H9 (cell line): ENCODE measurements around the gene HOXC13. TPM values are rescaled to one million over a fixed set of nuclear protein-coding genes. Genes with fewer than 3 reads are reported as not detected.
A peak's percentile ranks its signal among the peaks of the same experiment; 100 is the strongest.

ENCODE experiments used
- DNase-seq: peaks from one replicate; pipeline ENCODE4 v3.0.0-alpha.2; 2017
- H2AFZ ChIP-seq: one replicate; pipeline ENCODE4 v1.6.1; 2013; ENCODE audit warnings: mild to moderate bottlenecking, low read length, control low read depth, moderate library complexity
- H2AK5ac ChIP-seq: 2 replicates; pipeline ENCODE4 v1.6.1; 2013; ENCODE audit warnings: low read length, control low read depth, mixed read lengths; ENCODE audit not compliant: insufficient read length
- H2BK120ac ChIP-seq: one replicate; pipeline ENCODE4 v1.6.1; 2013; ENCODE audit warnings: low read depth, mild to moderate bottlenecking, low read length, control low read depth, inconsistent platforms; ENCODE audit not compliant: poor library complexity, severe bottlenecking
- H2BK12ac ChIP-seq: 2 replicates; pipeline ENCODE4 v1.6.1; 2013; ENCODE audit warnings: low read length, control low read depth, mixed read lengths, low read depth; ENCODE audit not compliant: insufficient read length
- H2BK15ac ChIP-seq: 2 replicates; pipeline ENCODE4 v1.6.1; 2013; ENCODE audit warnings: low read depth, low read length, control low read depth
- H2BK20ac ChIP-seq: one replicate; pipeline ENCODE4 v1.6.1; 2013; ENCODE audit warnings: low read depth, mild to moderate bottlenecking, low read length, control low read depth, inconsistent platforms; ENCODE audit not compliant: poor library complexity, severe bottlenecking
- H2BK5ac ChIP-seq: 2 replicates; pipeline ENCODE4 v1.6.1; 2013; ENCODE audit warnings: low read length, control low read depth, mixed read lengths; ENCODE audit not compliant: insufficient read length
- H3K14ac ChIP-seq: 2 replicates; pipeline ENCODE4 v1.6.1; 2013; ENCODE audit warnings: low read length, control low read depth; ENCODE audit not compliant: insufficient read depth
- H3K18ac ChIP-seq: 2 replicates; pipeline ENCODE4 v1.6.1; 2013; ENCODE audit warnings: low read depth, mild to moderate bottlenecking, mixed read lengths, low read length, control low read depth; ENCODE audit not compliant: insufficient read length
- H3K23ac ChIP-seq: 2 replicates; pipeline ENCODE4 v1.6.1; 2013; ENCODE audit warnings: low read length, control low read depth, mixed read lengths, low read depth; ENCODE audit not compliant: insufficient read length
- H3K23me2 ChIP-seq: 2 replicates; pipeline ENCODE4 v1.6.1; 2013; ENCODE audit warnings: low read depth, mild to moderate bottlenecking, mixed read lengths, low read length, control low read depth; ENCODE audit not compliant: insufficient read length, poor library complexity, severe bottlenecking
- H3K27ac ChIP-seq: 2 replicates; pipeline ENCODE4 v1.5.1; 2013; ENCODE audit warnings: low read length, control low read depth, mixed read lengths, low read depth; ENCODE audit not compliant: insufficient read length
- H3K27me3 ChIP-seq: 2 replicates; pipeline ENCODE4 v1.6.1; 2013; ENCODE audit warnings: low read length, control low read depth, inconsistent platforms; ENCODE audit not compliant: insufficient read depth
- H3K4ac ChIP-seq: 2 replicates; pipeline ENCODE4 v1.6.1; 2013; ENCODE audit warnings: low read depth, mild to moderate bottlenecking, control low read depth, inconsistent platforms, low read length, moderate library complexity
- H3K4me1 ChIP-seq: 2 replicates; pipeline ENCODE4 v1.6.1; 2013; ENCODE audit warnings: low read length, control low read depth, inconsistent platforms; ENCODE audit not compliant: insufficient read depth
- H3K4me2 ChIP-seq: 2 replicates; pipeline ENCODE4 v1.6.1; 2013; ENCODE audit warnings: low read length, control low read depth, mixed read lengths; ENCODE audit not compliant: insufficient read length, insufficient read depth
- H3K56ac ChIP-seq: 2 replicates; pipeline ENCODE4 v1.6.1; 2013; ENCODE audit warnings: low read depth, mild to moderate bottlenecking, mixed read lengths, low read length, control low read depth; ENCODE audit not compliant: insufficient read length
- H3K79me1 ChIP-seq: 2 replicates; pipeline ENCODE4 v1.6.1; 2013; ENCODE audit warnings: low read depth, mild to moderate bottlenecking, moderate library complexity, low read length, control low read depth, inconsistent platforms; ENCODE audit not compliant: insufficient read depth, poor library complexity, severe bottlenecking
- H3K79me2 ChIP-seq: 2 replicates; pipeline ENCODE4 v1.6.1; 2013; ENCODE audit warnings: low read length, control low read depth, inconsistent platforms; ENCODE audit not compliant: insufficient read depth
- H3K9ac ChIP-seq: 2 replicates; pipeline ENCODE4 v1.6.1; 2013; ENCODE audit warnings: low read length, control low read depth, mixed read lengths; ENCODE audit not compliant: insufficient read length; ENCODE audit errors: extremely low read depth
- H3K9me3 ChIP-seq: one replicate; pipeline ENCODE4 v1.6.1; 2013; ENCODE audit warnings: low read depth, low read length, inconsistent platforms; ENCODE audit not compliant: control insufficient read depth
- H3T11ph ChIP-seq: one replicate; pipeline ENCODE4 v1.6.1; 2013; ENCODE audit warnings: mild to moderate bottlenecking, low read length, control low read depth, inconsistent platforms
- H4K20me1 ChIP-seq: one replicate; pipeline ENCODE4 v1.6.1; 2013; ENCODE audit not compliant: control insufficient read depth, insufficient read length, insufficient read depth
- H4K5ac ChIP-seq: 2 replicates; pipeline ENCODE4 v1.6.1; 2013; ENCODE audit warnings: low read depth, mild to moderate bottlenecking, mixed read lengths, low read length, control low read depth; ENCODE audit not compliant: insufficient read length
- H4K8ac ChIP-seq: replicated peaks from 2 replicates; pipeline ENCODE4 v1.6.1; 2013; ENCODE audit warnings: low read length, control low read depth, mixed read lengths, low read depth; ENCODE audit not compliant: insufficient read length
- H4K91ac ChIP-seq: 2 replicates; pipeline ENCODE4 v1.6.1; 2013; ENCODE audit warnings: low read depth, mild to moderate bottlenecking, moderate library complexity, mixed read lengths, low read length, control low read depth; ENCODE audit not compliant: insufficient read length
- H3K27ac Mint-ChIP-seq, 3 experiments: 2 replicates in 2 of 3; 3 replicates in 1 of 3; pipeline ENCODE4 v1.8.0; 2020 to 2021; ENCODE audit warnings: mixed read lengths in 3 of 3, mild to moderate bottlenecking in 1 of 3, moderate library complexity in 1 of 3
- H3K27me3 Mint-ChIP-seq: 2 replicates; pipeline ENCODE4 v1.8.0; 2021; ENCODE audit warnings: low read depth, mild to moderate bottlenecking, moderate library complexity, mixed read lengths
- H3K36me3 Mint-ChIP-seq, 3 experiments: 2 replicates in 2 of 3; 3 replicates in 1 of 3; pipeline ENCODE4 v1.8.0; 2020 to 2021; ENCODE audit warnings: low read depth in 3 of 3, mixed read lengths in 3 of 3; ENCODE audit not compliant: insufficient read depth in 1 of 3
- H3K4me1 Mint-ChIP-seq, 2 experiments: 2 replicates each; pipeline ENCODE4 v1.8.0; 2020; ENCODE audit warnings: mixed read lengths in 2 of 2
- H3K4me3 Mint-ChIP-seq, 2 experiments: 2 replicates in 1 of 2; 3 replicates in 1 of 2; pipeline ENCODE4 v1.8.0; 2020 to 2021; ENCODE audit warnings: mild to moderate bottlenecking in 2 of 2, mixed read lengths in 2 of 2, moderate library complexity in 1 of 2
- H3K9me3 Mint-ChIP-seq, 2 experiments: 2 replicates in 1 of 2; 3 replicates in 1 of 2; pipeline ENCODE4 v1.8.0; 2020; ENCODE audit warnings: mild to moderate bottlenecking in 2 of 2, mixed read lengths in 2 of 2, moderate library complexity in 1 of 2
- WGBS: extraction: QIAGEN DNeasy Blood & Tissue Kit; methylation state at CpG from one replicate; pipeline ENCODE4 v1.1.7; 2013; ENCODE audit warnings: missing lambda C conversion rate, low lambda C conversion rate, mixed read lengths; ENCODE audit not compliant: insufficient read length; ENCODE audit errors: extremely low coverage; 5-methylcytosine and 5-hydroxymethylcytosine counted together
- total RNA-seq: library from RNA; stranded (reverse); gene quantifications from 2 replicates; pipeline ENCODE4 v1.2.1, GENCODE V29; 2021
- TF ChIP-seq, protein P1 (sequence below): fragments of 200-600 bp; sonication (generic); conservative IDR thresholded peaks from 3 replicates; pipeline ENCODE4 v1.8.0; 2021; ENCODE audit warnings: antibody characterized with exemption, mild to moderate bottlenecking

The HOXC13 gene
- total RNA-seq, 1 experiment from 2014 or later, result not detected

- H2BK20ac ChIP-seq, result no peak overlapping the region
- H3K4me3 Mint-ChIP-seq, result peak overlapping the region in 1 of 2 experiments; percentile 50; a peak in 1 of 5 replicates
- H2AFZ ChIP-seq, result no peak overlapping the region
- H4K5ac ChIP-seq, result no peak overlapping the region
- no peaks in the 10 kb centered on the region for H3K79me1 ChIP-seq
- no peak overlapping the region for H2BK5ac ChIP-seq
- H3K9me3 ChIP-seq, result no peaks in the 10 kb centered on the region
- no peak overlapping the region for H3K27ac ChIP-seq
- peaks cover 12 to 15% of the 10 kb centered on the region in 2 experiments for H3K9me3 Mint-ChIP-seq
- H2BK12ac ChIP-seq, result no peak overlapping the region
- H3K18ac ChIP-seq, result no peak overlapping the region
- no peaks in the 10 kb centered on the region for H3K23me2 ChIP-seq
- DNase-seq, result no peak
- no peak overlapping the region for H2BK120ac ChIP-seq
- no peak overlapping the region for H3K56ac ChIP-seq
- H2AK5ac ChIP-seq, result no peak overlapping the region
- H3K27me3 ChIP-seq, result peaks cover 99% of the 10 kb centered on the region
- no peak overlapping the region for H4K8ac ChIP-seq
- TF ChIP-seq, protein P1, sequence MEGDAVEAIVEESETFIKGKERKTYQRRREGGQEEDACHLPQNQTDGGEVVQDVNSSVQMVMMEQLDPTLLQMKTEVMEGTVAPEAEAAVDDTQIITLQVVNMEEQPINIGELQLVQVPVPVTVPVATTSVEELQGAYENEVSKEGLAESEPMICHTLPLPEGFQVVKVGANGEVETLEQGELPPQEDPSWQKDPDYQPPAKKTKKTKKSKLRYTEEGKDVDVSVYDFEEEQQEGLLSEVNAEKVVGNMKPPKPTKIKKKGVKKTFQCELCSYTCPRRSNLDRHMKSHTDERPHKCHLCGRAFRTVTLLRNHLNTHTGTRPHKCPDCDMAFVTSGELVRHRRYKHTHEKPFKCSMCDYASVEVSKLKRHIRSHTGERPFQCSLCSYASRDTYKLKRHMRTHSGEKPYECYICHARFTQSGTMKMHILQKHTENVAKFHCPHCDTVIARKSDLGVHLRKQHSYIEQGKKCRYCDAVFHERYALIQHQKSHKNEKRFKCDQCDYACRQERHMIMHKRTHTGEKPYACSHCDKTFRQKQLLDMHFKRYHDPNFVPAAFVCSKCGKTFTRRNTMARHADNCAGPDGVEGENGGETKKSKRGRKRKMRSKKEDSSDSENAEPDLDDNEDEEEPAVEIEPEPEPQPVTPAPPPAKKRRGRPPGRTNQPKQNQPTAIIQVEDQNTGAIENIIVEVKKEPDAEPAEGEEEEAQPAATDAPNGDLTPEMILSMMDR, result no peak
- H3K9ac ChIP-seq, result no peak overlapping the region
- no peak overlapping the region for H3T11ph ChIP-seq
- no peak overlapping the region for H3K23ac ChIP-seq
- no peak overlapping the region for H3K4me2 ChIP-seq
- no peak overlapping the region for H3K27ac Mint-ChIP-seq
- no peaks in the 10 kb centered on the region for H3K79me2 ChIP-seq
- H2BK15ac ChIP-seq, result no peak overlapping the region
- H3K4me1 Mint-ChIP-seq, result peaks cover 14 to 25% of the 10 kb centered on the region in 2 experiments
- peaks cover 0 to 8% (median 3%) of the 10 kb centered on the region in 3 experiments; a peak in 3 of 7 replicates for H3K36me3 Mint-ChIP-seq
- no peaks in the 10 kb centered on the region for H4K20me1 ChIP-seq
- no CpG with 5 or more reads among the region's 25 CpGs for WGBS
- H3K4me1 ChIP-seq, result no peaks in the 10 kb centered on the region
- H3K14ac ChIP-seq, result no peak overlapping the region
- no peak overlapping the region for H3K4ac ChIP-seq
- peaks cover 100% of the 10 kb centered on the region for H3K27me3 Mint-ChIP-seq
- H4K91ac ChIP-seq, result no peak overlapping the region
Observed at GRCh38 chr12:53975064-53975471, 36.4 kb downstream of the HOXC13 start.
